HepG2 (cell line): ENCODE results near the gene COL18A1. TPM values are rescaled to one million over a fixed set of nuclear protein-coding genes. Genes with fewer than 3 reads are reported as not detected.

ENCODE experiments used
- ATF1 ChIP-seq: IDR thresholded peaks from 2 replicates; pipeline ENCODE4 v1.6.1; 2016; ENCODE audit warnings: mild to moderate bottlenecking, control low read depth
- CAMTA2 ChIP-seq: sonication (generic); formaldehyde crosslinking; IDR thresholded peaks from 2 replicates; pipeline ENCODE4 v1.4.0; 2020; ENCODE audit warnings: mild to moderate bottlenecking, missing genetic modification reagents, borderline replicate concordance
- DRAP1 ChIP-seq: IDR thresholded peaks from 2 replicates; pipeline ENCODE4 v1.6.1; 2016; ENCODE audit warnings: missing genetic modification reagents, missing compliant biosample characterization
- ELF3 ChIP-seq: IDR thresholded peaks from 2 replicates; pipeline ENCODE4 v1.6.1; 2016; ENCODE audit warnings: missing genetic modification reagents, missing compliant biosample characterization
- EP300 ChIP-seq, 3 experiments: sonication (generic) in 1 of 3; formaldehyde crosslinking in 1 of 3; IDR thresholded peaks; 2 replicates each; pipeline versions ENCODE4 v1.5.1 to v1.6.1; 2011 to 2020; ENCODE audit warnings: low read depth in 2 of 3, low read length in 2 of 3, borderline replicate concordance in 1 of 3, improper control_type of control experiment in 1 of 3, mild to moderate bottlenecking in 1 of 3, missing genetic modification reagents in 1 of 3, moderate library complexity in 1 of 3
- FOXA3 ChIP-seq: IDR thresholded peaks from 2 replicates; pipeline ENCODE4 v1.6.1; 2016; ENCODE audit warnings: missing genetic modification reagents, missing compliant biosample characterization
- GRHL1 ChIP-seq: sonication (generic); formaldehyde crosslinking; conservative IDR thresholded peaks from 2 replicates; pipeline ENCODE4 v1.8.0; 2022; ENCODE audit warnings: missing genetic modification reagents
- HNRNPL ChIP-seq: fragments of 200-400 bp; formaldehyde crosslinking; IDR thresholded peaks from 2 replicates; pipeline ENCODE4 v1.6.1; 2017; ENCODE audit warnings: mild to moderate bottlenecking, low read depth, low read length
- JUN ChIP-seq: sonication (generic); formaldehyde crosslinking; IDR thresholded peaks from 2 replicates; pipeline ENCODE4 v1.4.0; 2020; ENCODE audit warnings: mild to moderate bottlenecking, missing genetic modification reagents
- KLF6 ChIP-seq: IDR thresholded peaks from 2 replicates; pipeline ENCODE4 v1.8.0; 2016; ENCODE audit warnings: missing biosample characterization, missing genetic modification reagents
- MED1 ChIP-seq: sonication (generic); formaldehyde crosslinking; IDR thresholded peaks from 2 replicates; pipeline ENCODE4 v1.4.0; 2020; ENCODE audit warnings: missing genetic modification reagents
- RBFOX2 ChIP-seq: fragments of 200-400 bp; formaldehyde crosslinking; IDR thresholded peaks from 2 replicates; pipeline ENCODE4 v1.6.1; 2017; ENCODE audit warnings: low read depth, mild to moderate bottlenecking, low read length
- SAFB2 ChIP-seq: sonication (generic); formaldehyde crosslinking; IDR thresholded peaks from 2 replicates; pipeline ENCODE4 v1.5.1; 2020; ENCODE audit warnings: missing genetic modification reagents, low read depth, mild to moderate bottlenecking, borderline replicate concordance
- SMAD9 ChIP-seq: sonication (generic); formaldehyde crosslinking; IDR thresholded peaks from 2 replicates; pipeline ENCODE4 v1.5.1; 2020; ENCODE audit warnings: mild to moderate bottlenecking, missing genetic modification reagents
- TAF1 ChIP-seq: sonication (generic); formaldehyde crosslinking; IDR thresholded peaks from 2 replicates; pipeline ENCODE4 v1.4.0; 2020; ENCODE audit warnings: missing genetic modification reagents
- ZMYM3 ChIP-seq: sonication (generic); formaldehyde crosslinking; IDR thresholded peaks from 2 replicates; pipeline ENCODE4 v1.5.1; 2020; ENCODE audit warnings: mild to moderate bottlenecking, missing genetic modification reagents
- ZNF138 ChIP-seq: sonication (generic); formaldehyde crosslinking; IDR thresholded peaks from 2 replicates; pipeline ENCODE4 v1.5.0; 2020; ENCODE audit warnings: mild to moderate bottlenecking, low read depth, missing genetic modification reagents
- ZNF205 ChIP-seq: IDR thresholded peaks from 2 replicates; pipeline ENCODE4 v1.6.1; 2018; ENCODE audit warnings: missing biosample characterization, missing genetic modification reagents
- ZNF562 ChIP-seq: sonication (generic); formaldehyde crosslinking; IDR thresholded peaks from 2 replicates; pipeline ENCODE4 v1.8.0; 2022; ENCODE audit warnings: missing genetic modification reagents, borderline replicate concordance
- ZSCAN12 ChIP-seq: sonication (generic); formaldehyde crosslinking; IDR thresholded peaks from 2 replicates; pipeline ENCODE4 v1.9.0; 2021; ENCODE audit warnings: mild to moderate bottlenecking, missing genetic modification reagents
- polyA plus RNA-seq, 8 experiments: library from polyadenylated mRNA; depleted of rRNA in 3 of 8; stranded (reverse) in 7 of 8; unstranded in 1 of 8; fragments of >200 nt; fragmentation: Illumina TruSeq in 4 of 8; extraction: Trizol in 4 of 8; gene quantifications; 2 replicates each; pipeline versions ENCODE4 v1.2.1 to v1.2.3, GENCODE V29; 2011 to 2016; ENCODE audit warnings: low read depth in 4 of 8, missing spikeins in 1 of 8, mixed read lengths in 1 of 8; ENCODE audit not compliant: insufficient read depth in 1 of 8
- total RNA-seq, 5 experiments: library from RNA; depleted of rRNA; stranded (reverse); fragments of >200 nt; fragmentation: Illumina TruSeq; extraction: Trizol; gene quantifications; 2 replicates each; pipeline ENCODE4 v1.2.3, GENCODE V29; 2016; ENCODE audit warnings: low read depth in 1 of 5
- TF ChIP-seq, protein P1 (sequence below): sonication (generic); formaldehyde crosslinking; IDR thresholded peaks from 2 replicates; pipeline ENCODE4 v1.5.0; 2020; ENCODE audit warnings: missing genetic modification reagents
- TF ChIP-seq, protein P2 (sequence below): sonication (generic); formaldehyde crosslinking; IDR thresholded peaks from 2 replicates; pipeline ENCODE4 v1.4.0; 2020; ENCODE audit warnings: missing genetic modification reagents
- TF ChIP-seq, protein P3 (sequence below): sonication (generic); formaldehyde crosslinking; IDR thresholded peaks from 2 replicates; pipeline ENCODE4 v1.5.0; 2020; ENCODE audit warnings: mild to moderate bottlenecking, missing genetic modification reagents, borderline replicate concordance

COL18A1 gene
- total and polyA plus RNA-seq, 2 of the 13 experiments (the other 11 are each of a cell fraction or from before 2014, with no cell fraction given) = 79.0 to 102 TPM

DNA sequence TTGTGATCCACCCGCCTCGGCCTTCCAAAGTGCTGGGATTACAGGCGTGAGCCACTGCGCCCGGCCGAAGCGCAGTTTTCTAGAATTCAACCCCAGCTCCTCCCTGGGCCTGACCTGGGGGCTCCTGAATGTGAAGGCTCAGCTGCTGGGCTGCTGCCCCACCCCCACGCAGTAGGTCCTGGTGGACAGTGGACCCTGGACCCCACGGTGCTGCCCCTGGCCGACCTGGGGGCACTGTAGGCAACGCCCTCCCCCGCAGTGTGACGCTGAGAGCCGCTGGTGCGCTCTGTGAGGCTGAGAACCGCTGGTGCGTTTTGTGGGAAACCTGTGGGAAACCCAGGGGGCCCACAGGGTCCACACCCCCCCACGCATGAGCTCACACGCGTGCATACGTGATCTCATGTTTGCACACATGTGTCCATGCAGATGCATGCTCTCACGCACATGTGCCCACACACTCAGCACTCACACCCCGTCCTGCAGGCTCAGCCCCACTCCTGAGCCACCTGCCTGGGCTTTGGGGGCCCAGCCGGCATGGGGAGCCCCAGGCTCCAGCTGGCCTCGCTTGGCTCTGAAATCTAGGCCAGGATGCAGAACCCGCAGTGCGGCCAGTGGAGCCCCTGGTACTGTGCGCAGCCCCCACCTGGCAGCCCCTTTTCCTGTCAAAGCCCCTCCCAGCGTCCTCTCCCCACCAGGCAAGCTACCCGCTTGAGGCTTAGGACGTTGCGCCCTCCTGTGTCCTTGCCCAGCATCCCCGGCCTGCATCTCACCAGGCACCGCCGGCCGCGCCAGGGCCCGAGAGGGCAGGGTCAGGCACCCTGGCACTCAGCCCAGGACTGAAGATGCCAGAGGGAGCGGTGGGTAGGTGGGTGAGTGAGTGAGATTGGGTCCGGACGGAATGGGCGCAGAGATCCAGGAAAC lies 67.7 kb downstream of the COL18A1 start (continued):
- TF ChIP-seq EP300 (IDR thresholded peaks at IDR 0.05; ENCODE audit: low read depth in 2 of 2, low read length in 2 of 2) (peak in 1 of 2 experiments; percentile 73; a peak in 2 of 4 replicates), EP300 (CRISPR knock-in tag; IDR thresholded peaks at IDR 0.05; ENCODE audit: borderline replicate concordance) (peak; percentile 27; the same call in 1 of the 2 replicates), ELF3 (CRISPR knock-in tag) (no peak), ZSCAN12 (CRISPR knock-in tag) (no peak), SMAD9 (no peak), DRAP1 (CRISPR knock-in tag) (no peak), SAFB2 (CRISPR knock-in tag) (no peak), JUN (CRISPR knock-in tag) (no peak), CAMTA2 (peak; percentile 55; the same call in 1 of the 2 replicates), KLF6 (CRISPR knock-in tag) (no peak), HNRNPL (peak; percentile 95), ZNF562 (CRISPR knock-in tag) (no peak), MED1 (CRISPR knock-in tag) (peak; percentile 83), ATF1 (no peak), TAF1 (CRISPR knock-in tag) (no peak), ZNF138 (CRISPR knock-in tag) (no peak), GRHL1 (CRISPR knock-in tag) (no peak), ZMYM3 (CRISPR knock-in tag) (peak; percentile 34; the same call in 1 of the 2 replicates), FOXA3 (CRISPR knock-in tag) (peak; percentile 60), ZNF205 (CRISPR knock-in tag) (0 out of 2 replicates have a peak, but pooled peaks have one; percentile 11), RBFOX2 (peak; percentile 75)
- TF ChIP-seq, protein P1, sequence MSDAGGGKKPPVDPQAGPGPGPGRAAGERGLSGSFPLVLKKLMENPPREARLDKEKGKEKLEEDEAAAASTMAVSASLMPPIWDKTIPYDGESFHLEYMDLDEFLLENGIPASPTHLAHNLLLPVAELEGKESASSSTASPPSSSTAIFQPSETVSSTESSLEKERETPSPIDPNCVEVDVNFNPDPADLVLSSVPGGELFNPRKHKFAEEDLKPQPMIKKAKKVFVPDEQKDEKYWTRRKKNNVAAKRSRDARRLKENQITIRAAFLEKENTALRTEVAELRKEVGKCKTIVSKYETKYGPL (CRISPR knock-in tag) = no peak
- TF ChIP-seq, protein P2, sequence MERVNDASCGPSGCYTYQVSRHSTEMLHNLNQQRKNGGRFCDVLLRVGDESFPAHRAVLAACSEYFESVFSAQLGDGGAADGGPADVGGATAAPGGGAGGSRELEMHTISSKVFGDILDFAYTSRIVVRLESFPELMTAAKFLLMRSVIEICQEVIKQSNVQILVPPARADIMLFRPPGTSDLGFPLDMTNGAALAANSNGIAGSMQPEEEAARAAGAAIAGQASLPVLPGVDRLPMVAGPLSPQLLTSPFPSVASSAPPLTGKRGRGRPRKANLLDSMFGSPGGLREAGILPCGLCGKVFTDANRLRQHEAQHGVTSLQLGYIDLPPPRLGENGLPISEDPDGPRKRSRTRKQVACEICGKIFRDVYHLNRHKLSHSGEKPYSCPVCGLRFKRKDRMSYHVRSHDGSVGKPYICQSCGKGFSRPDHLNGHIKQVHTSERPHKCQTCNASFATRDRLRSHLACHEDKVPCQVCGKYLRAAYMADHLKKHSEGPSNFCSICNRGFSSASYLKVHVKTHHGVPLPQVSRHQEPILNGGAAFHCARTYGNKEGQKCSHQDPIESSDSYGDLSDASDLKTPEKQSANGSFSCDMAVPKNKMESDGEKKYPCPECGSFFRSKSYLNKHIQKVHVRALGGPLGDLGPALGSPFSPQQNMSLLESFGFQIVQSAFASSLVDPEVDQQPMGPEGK = peak; percentile 99
- TF ChIP-seq, protein P3, sequence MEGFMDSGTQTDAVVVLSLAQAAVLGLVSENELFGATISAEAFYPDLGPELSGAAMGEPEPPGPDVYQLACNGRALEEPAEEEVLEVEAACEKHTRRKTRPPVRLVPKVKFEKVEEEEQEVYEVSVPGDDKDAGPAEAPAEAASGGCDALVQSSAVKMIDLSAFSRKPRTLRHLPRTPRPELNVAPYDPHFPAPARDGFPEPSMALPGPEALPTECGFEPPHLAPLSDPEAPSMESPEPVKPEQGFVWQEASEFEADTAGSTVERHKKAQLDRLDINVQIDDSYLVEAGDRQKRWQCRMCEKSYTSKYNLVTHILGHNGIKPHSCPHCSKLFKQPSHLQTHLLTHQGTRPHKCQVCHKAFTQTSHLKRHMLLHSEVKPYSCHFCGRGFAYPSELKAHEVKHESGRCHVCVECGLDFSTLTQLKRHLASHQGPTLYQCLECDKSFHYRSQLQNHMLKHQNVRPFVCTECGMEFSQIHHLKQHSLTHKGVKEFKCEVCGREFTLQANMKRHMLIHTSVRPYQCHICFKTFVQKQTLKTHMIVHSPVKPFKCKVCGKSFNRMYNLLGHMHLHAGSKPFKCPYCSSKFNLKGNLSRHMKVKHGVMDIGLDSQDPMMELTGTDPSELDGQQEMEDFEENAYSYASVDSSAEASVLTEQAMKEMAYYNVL (CRISPR knock-in tag) = no peak
